Measurements from ENCODE around the gene ICA1L. TPM values are rescaled to one million over a fixed set of nuclear protein-coding genes. Genes with fewer than 3 reads are reported as not detected.

Gene ICA1L
- total RNA-seq, 1 donor from 2014 or later, result 5.3 TPM

GRCh38 chr2:202749477-202749876 lies 122.1 kb downstream of the ICA1L start:
- DNase-seq (ENCODE audit: low spot score), result no peak

GRCh38 chr2:202743613-202744012 lies 128.0 kb downstream of the ICA1L start:
- DNase-seq (ENCODE audit: low spot score), result no peak

GRCh38 chr2:202736826-202737225 lies 134.7 kb downstream of the ICA1L start:
- DNase-seq (ENCODE audit: low spot score), result no peak

DNA sequence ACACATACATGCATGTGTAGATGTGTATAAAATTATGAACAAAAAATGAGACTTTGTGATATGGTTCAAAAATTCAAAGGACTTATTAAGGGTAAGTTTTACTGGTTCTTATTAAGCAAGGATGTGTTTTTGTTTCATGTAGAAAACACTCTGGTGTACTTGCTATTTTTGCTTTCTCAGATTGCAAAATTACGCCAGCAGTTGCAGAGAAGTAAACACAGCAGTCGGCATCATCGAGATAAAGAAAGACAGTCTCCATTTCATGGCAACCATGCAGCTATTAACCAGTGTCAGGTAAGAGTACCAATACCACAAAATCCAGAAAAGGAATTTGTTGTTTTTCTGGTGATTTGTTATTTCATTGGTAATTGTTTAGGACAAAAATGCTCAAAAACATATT lies 145.5 kb downstream of the ICA1L start:
- DNase-seq (ENCODE audit: low spot score), result no peak

DNA sequence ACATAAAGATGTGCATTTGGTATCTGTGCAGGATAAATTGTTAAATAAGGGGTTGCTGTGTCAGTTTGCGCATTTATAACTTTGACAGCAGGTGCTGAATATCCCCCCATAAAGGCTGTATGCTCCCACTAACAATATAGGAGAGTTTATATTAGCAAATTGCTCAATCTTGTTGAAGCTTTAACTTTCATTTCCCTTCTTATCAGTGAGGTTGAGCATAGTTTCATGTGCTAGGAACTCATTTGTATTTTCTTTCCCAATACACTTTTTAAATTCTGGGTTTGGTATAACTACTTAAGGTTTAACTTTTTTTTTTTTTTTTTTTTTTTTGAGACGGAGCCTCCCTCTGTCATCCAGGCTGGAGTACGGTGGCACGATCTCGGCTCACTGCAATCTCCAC lies 147.8 kb downstream of the ICA1L start:
- DNase-seq (ENCODE audit: low spot score), result no peak

Other genes with a start within 250 kb of the ICA1L start
- 3.3 TPM for gene FAM117B, start 236.8 kb downstream of the ICA1L start, total RNA-seq
- 50.5 TPM for gene WDR12, start 39.9 kb upstream of the ICA1L start, total RNA-seq
- gene CARF, start 40.5 kb upstream of the ICA1L start, total RNA-seq, result 5.4 TPM
- 64.8 TPM for gene NBEAL1, start 143.1 kb upstream of the ICA1L start, total RNA-seq

All from mesenteric fat pad (tissue), 1 donor.